Pancreas (tissue), 10 donors: ENCODE measurements around the gene TMEM272. TPM values are rescaled to one million over a fixed set of nuclear protein-coding genes. Genes with fewer than 3 reads are reported as not detected.

Source experiments
- ATAC-seq, 4 donors: fragments of 200-7000 bp; cut with Tn5 transposase; one replicate each; pipeline versions ENCODE4 v1.8.0 to v1.9.1; 2020; ENCODE audit warnings: mild to moderate bottlenecking in 4 of 4, moderate library complexity in 4 of 4
- DNase-seq, 6 donors: peaks; one replicate each; pipeline ENCODE4 v3.0.0-alpha.2; 2020
- FAIRE-seq: peaks from 2 replicates; lab custom pipeline; 2012; peaks lifted over from hg19 to GRCh38; lab: Jason Lieb, UNC
- H3K27ac ChIP-seq, 4 donors: fragments of 200-600 bp; sonication (generic); 1 replicate in 3 of 4; 2 replicates in 1 of 4; pipeline versions ENCODE4 v1.5.0 to v1.8.0; 2020
- H3K27me3 ChIP-seq, 4 donors: fragments of 200-600 bp; one replicate each; pipeline ENCODE4 v1.8.0; 2021
- H3K36me3 ChIP-seq, 3 donors: fragments of 200-600 bp; sonication (generic) in 1 of 3; one replicate each; pipeline versions ENCODE4 v1.5.0 to v1.8.0; 2020 to 2021
- H3K4me1 ChIP-seq, 3 donors: fragments of 200-600 bp; one replicate each; pipeline ENCODE4 v1.8.0; 2021
- H3K4me3 ChIP-seq, 4 donors: fragments of 200-600 bp; sonication (generic) in 2 of 4; one replicate each; pipeline versions ENCODE4 v1.5.0 to v1.8.0; 2020 to 2021
- H3K9me3 ChIP-seq, 4 donors: fragments of 200-600 bp; one replicate each; pipeline ENCODE4 v1.8.0; 2021
- CTCF ChIP-seq, 4 donors: fragments of 200-600 bp; sonication (generic) in 3 of 4; IDR thresholded peaks; one replicate each; pipeline versions ENCODE4 v1.5.0 to v1.8.0; 2021; ENCODE audit warnings: antibody characterized with exemption in 4 of 4
- WGBS, 2 donors: extraction: QIAGEN DNeasy Blood & Tissue Kit; methylation state at CpG; one replicate each; pipeline ENCODE4 v1.1.7; 2013; 5-methylcytosine and 5-hydroxymethylcytosine counted together
- intact Hi-C, 3 donors: fragments of 100-400 bp; cut with DNase I; formaldehyde crosslinking; loops; one replicate each; pipeline versions ENCODE4 v1.11.1 to v1.14.2; 2022
- polyA plus RNA-seq, 2 donors: library from polyadenylated mRNA; stranded (reverse); fragments of 200-250 nt; gene quantifications; one replicate each; pipeline ENCODE4 v1.2.3, GENCODE V29; 2013
- total RNA-seq, 6 donors: library from RNA; stranded (reverse); fragmentation: NEBNext Ultra II Directional in 4 of 6; extraction: Animal tissue kit (Norgen Biotek cat#: 25700) in 4 of 6; gene quantifications; one replicate each; pipeline versions ENCODE4 v1.2.1 to v1.2.4, GENCODE V29; 2021 to 2023
- donor health status: healthy with polysubstance abuse.
- donor health status: DM: no; HTN: no; CAD: no; lungs with moderate emphysema.
- donor health status: DM: no; HTN: no; CAD: no.
- donor health status: control.
- donor health status: control.
- donor health status: Bipolar disorder and iron deficiency.
- donor health status: DM: yes; HTN: yes; CAD: no.
- donor health status: DM: no; HTN: no; CAD: no.
- donor health status: DM: no; HTN: no; CAD: no.
- donor health status: DM: yes; HTN: yes; CAD: no.

TMEM272 gene
- total and polyA plus RNA-seq, 8 donors: 0.04 to 0.16 (median 0.09) TPM; not detected in 3

GRCh38 chr13:51885651-51886050 is 40.7 kb upstream of the TMEM272 start:
- no peaks in the 10 kb centered on the region for H3K9me3 ChIP-seq
- no peak overlapping the region for H3K27ac ChIP-seq
- no peaks in the 10 kb centered on the region for H3K4me1 ChIP-seq
- FAIRE-seq (no peak), ATAC-seq (no peak), DNase-seq (no peak)
- 93 to 98% methylated on average over 2 of the region's 2 CpGs for WGBS, 2 donors
- H3K27me3 ChIP-seq: no peaks in the 10 kb centered on the region
- H3K4me3 ChIP-seq: no peak overlapping the region
- intact Hi-C loops: no loop called here
- H3K36me3 ChIP-seq: no peaks in the 10 kb centered on the region
- TF ChIP-seq CTCF (IDR thresholded peaks at IDR 0.05): no peak

- H3K36me3 ChIP-seq: no peaks in the 10 kb centered on the region
- no peak overlapping the region for H3K4me3 ChIP-seq
- no peak for FAIRE-seq
- TF ChIP-seq CTCF (IDR thresholded peaks at IDR 0.05): no peak
- no peaks in the 10 kb centered on the region for H3K27me3 ChIP-seq
- ATAC-seq: no peak
- no peak overlapping the region for H3K27ac ChIP-seq
- intact Hi-C loops: no loop called here
- no peaks in the 10 kb centered on the region for H3K9me3 ChIP-seq
- no peaks in the 10 kb centered on the region for H3K4me1 ChIP-seq
- DNase-seq: no peak
- 71 to 74% methylated on average over 5 of the region's 5 CpGs for WGBS, 2 donors
Measured at GRCh38 chr13:51883226-51883600, 38.2 kb upstream of the TMEM272 start.

GRCh38 chr13:51882570-51883225 is 37.7 kb upstream of the TMEM272 start:
- FAIRE-seq (no peak), ATAC-seq (no peak), DNase-seq (no peak)
- no peak overlapping the region for H3K4me3 ChIP-seq
- H3K36me3 ChIP-seq: no peaks in the 10 kb centered on the region
- H3K27ac ChIP-seq: no peak overlapping the region
- no peaks in the 10 kb centered on the region for H3K4me1 ChIP-seq
- no peaks in the 10 kb centered on the region for H3K27me3 ChIP-seq
- 93 to 94% methylated on average over 6 of the region's 6 CpGs for WGBS, 2 donors
- H3K9me3 ChIP-seq: no peaks in the 10 kb centered on the region
- intact Hi-C loops: no loop called here
- TF ChIP-seq CTCF (IDR thresholded peaks at IDR 0.05): no peak

- FAIRE-seq (no peak), ATAC-seq (no peak), DNase-seq (no peak)
- no peak for TF ChIP-seq CTCF (IDR thresholded peaks at IDR 0.05)
- Histone ChIP-seq H3K9me3 (no peaks in the 10 kb centered on the region), H3K27me3 (no peaks in the 10 kb centered on the region), H3K4me3 (no peak overlapping the region), H3K27ac (no peak overlapping the region), H3K36me3 (no peaks in the 10 kb centered on the region), H3K4me1 (no peaks in the 10 kb centered on the region)
- WGBS, 2 donors: 90 to 97% methylated on average over 1 of the region's 1 CpG
- intact Hi-C loops: no loop called here
Measured at GRCh38 chr13:51881296-51881695, 36.3 kb upstream of the TMEM272 start.

GRCh38 chr13:51879133-51879532 is 34.2 kb upstream of the TMEM272 start:
- H3K36me3 ChIP-seq: no peaks in the 10 kb centered on the region

More at GRCh38 chr13:51879133-51879532, 34.2 kb upstream of the TMEM272 start:
- no peak for TF ChIP-seq CTCF (IDR thresholded peaks at IDR 0.05)
- intact Hi-C loops: no loop called here
- no peaks in the 10 kb centered on the region for H3K27me3 ChIP-seq
- DNase-seq (no peak), ATAC-seq (no peak), FAIRE-seq (no peak)
- no peaks in the 10 kb centered on the region for H3K9me3 ChIP-seq
- no peak overlapping the region for H3K27ac ChIP-seq
- no peaks in the 10 kb centered on the region for H3K4me1 ChIP-seq
- no peak overlapping the region for H3K4me3 ChIP-seq
- 91 to 94% methylated on average over 4 of the region's 4 CpGs for WGBS, 2 donors
